ENCODE results near the gene SH2D7.

Gene SH2D7

GRCh38 chr15:78140292-78140691, 47.9 kb downstream of the SH2D7 start:
- Histone ChIP-seq H3K4me3 (ENCODE audit: low read length, poor library complexity, severe bottlenecking) (no peak overlapping the region), H3K9me2 (replicated peaks; ENCODE audit: low read depth, low read length) (no peaks in the 10 kb centered on the region), H3K79me2 (ENCODE audit: insufficient read depth, low read length) (no peaks in the 10 kb centered on the region), H3K4me2 (ENCODE audit: low read depth, low read length, poor library complexity, severe bottlenecking) (no peak overlapping the region), H3K4me1 (ENCODE audit: insufficient read depth, low read length, poor library complexity, severe bottlenecking) (no peaks in the 10 kb centered on the region), H3K27me3 (ENCODE audit: insufficient read depth, low read length, poor library complexity, severe bottlenecking) (no peaks in the 10 kb centered on the region), H3K36me3 (ENCODE audit: insufficient read depth, low read length) (no peaks in the 10 kb centered on the region), H2AFZ (ENCODE audit: low read length) (no peak overlapping the region), H3K9me3 (ENCODE audit: insufficient read depth, low read depth, low read length) (no peaks in the 10 kb centered on the region), H4K20me1 (ENCODE audit: insufficient read depth, low read length, poor library complexity, severe bottlenecking) (no peaks in the 10 kb centered on the region), H3K9ac (ENCODE audit: low read depth, low read length, poor library complexity, severe bottlenecking) (no peak overlapping the region), H3F3A (ENCODE audit: low read depth) (no peaks in the 10 kb centered on the region)
- TF ChIP-seq EZH2phosphoT487 (IDR thresholded peaks at IDR 0.05; ENCODE audit: borderline replicate concordance) (no peak), CTCF (conservative IDR thresholded peaks at IDR 0.05; ENCODE audit: low read length) (no peak)

- TF ChIP-seq CTCF (conservative IDR thresholded peaks at IDR 0.05; ENCODE audit: low read length) (no peak), EZH2phosphoT487 (IDR thresholded peaks at IDR 0.05; ENCODE audit: borderline replicate concordance) (no peak)
- no peaks in the 10 kb centered on the region for H3K9me2 ChIP-seq (replicated peaks; ENCODE audit: low read depth, low read length)
- H3K9me3 ChIP-seq (ENCODE audit: insufficient read depth, low read depth, low read length), result no peaks in the 10 kb centered on the region
- no peaks in the 10 kb centered on the region for H3F3A ChIP-seq (ENCODE audit: low read depth)
- no peaks in the 10 kb centered on the region for H3K79me2 ChIP-seq (ENCODE audit: insufficient read depth, low read length)
- no peaks in the 10 kb centered on the region for H4K20me1 ChIP-seq (ENCODE audit: insufficient read depth, low read length, poor library complexity, severe bottlenecking)
- H3K9ac ChIP-seq (ENCODE audit: low read depth, low read length, poor library complexity, severe bottlenecking), result no peak overlapping the region
- no peak overlapping the region for H2AFZ ChIP-seq (ENCODE audit: low read length)
- H3K27me3 ChIP-seq (ENCODE audit: insufficient read depth, low read length, poor library complexity, severe bottlenecking), result no peaks in the 10 kb centered on the region
- no peak overlapping the region for H3K4me2 ChIP-seq (ENCODE audit: low read depth, low read length, poor library complexity, severe bottlenecking)
- H3K4me1 ChIP-seq (ENCODE audit: insufficient read depth, low read length, poor library complexity, severe bottlenecking), result no peaks in the 10 kb centered on the region
- H3K36me3 ChIP-seq (ENCODE audit: insufficient read depth, low read length), result no peaks in the 10 kb centered on the region
- no peak overlapping the region for H3K4me3 ChIP-seq (ENCODE audit: low read length, poor library complexity, severe bottlenecking)
Observed at GRCh38 chr15:78142332-78142731, 50.0 kb downstream of the SH2D7 start.

DNA sequence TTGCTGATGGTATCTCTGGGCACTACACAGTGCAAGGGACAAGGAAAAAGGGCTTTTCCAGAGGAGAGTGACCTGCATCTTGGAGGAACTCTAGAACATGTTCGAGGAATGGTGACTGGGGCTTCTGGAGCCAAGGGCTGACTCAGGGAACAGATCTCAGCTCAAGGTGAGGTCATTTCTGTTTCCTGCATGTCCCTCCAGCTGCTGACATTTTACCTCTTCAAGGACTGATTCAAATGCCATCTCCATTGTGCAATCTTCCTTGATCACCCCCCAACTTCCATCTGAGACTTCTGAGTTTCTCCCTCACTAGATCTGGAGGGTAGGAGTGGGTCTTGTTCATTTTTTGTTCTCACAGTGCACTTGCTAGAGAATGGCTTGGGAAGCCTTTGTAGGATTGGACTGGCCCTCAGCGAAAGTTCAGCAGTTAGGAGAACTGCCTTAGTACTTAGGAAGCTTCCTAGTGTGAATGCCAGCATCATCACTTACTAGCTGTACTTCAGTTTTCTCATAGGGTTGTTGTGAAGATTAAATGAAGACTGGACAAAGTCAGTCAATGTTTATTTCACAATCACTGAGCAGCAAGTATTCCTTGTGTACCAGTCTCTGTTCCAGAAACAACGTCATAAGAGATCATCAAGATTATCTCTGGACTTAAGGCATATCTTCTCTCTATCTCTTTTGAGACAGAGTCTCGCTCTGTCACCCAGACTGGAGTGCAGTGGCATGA, 54.2 kb downstream of the SH2D7 start:
- Histone ChIP-seq H3K79me2 (ENCODE audit: insufficient read depth, low read length) (peaks cover 31% of the 10 kb centered on the region), H4K20me1 (ENCODE audit: insufficient read depth, low read length, poor library complexity, severe bottlenecking) (peaks cover 22% of the 10 kb centered on the region), H3K36me3 (ENCODE audit: insufficient read depth, low read length) (no peaks in the 10 kb centered on the region), H3F3A (ENCODE audit: low read depth) (no peaks in the 10 kb centered on the region), H3K4me1 (ENCODE audit: insufficient read depth, low read length, poor library complexity, severe bottlenecking) (peaks cover 23% of the 10 kb centered on the region), H2AFZ (ENCODE audit: low read length) (no peak overlapping the region), H3K4me2 (ENCODE audit: low read depth, low read length, poor library complexity, severe bottlenecking) (no peak overlapping the region), H3K4me3 (ENCODE audit: low read length, poor library complexity, severe bottlenecking) (no peak overlapping the region), H3K9me3 (ENCODE audit: insufficient read depth, low read depth, low read length) (no peaks in the 10 kb centered on the region), H3K9ac (ENCODE audit: low read depth, low read length, poor library complexity, severe bottlenecking) (no peak overlapping the region), H3K9me2 (replicated peaks; ENCODE audit: low read depth, low read length) (no peaks in the 10 kb centered on the region), H3K27me3 (ENCODE audit: insufficient read depth, low read length, poor library complexity, severe bottlenecking) (no peaks in the 10 kb centered on the region)
- TF ChIP-seq EZH2phosphoT487 (IDR thresholded peaks at IDR 0.05; ENCODE audit: borderline replicate concordance), result no peak
- no peak for TF ChIP-seq CTCF (conservative IDR thresholded peaks at IDR 0.05; ENCODE audit: low read length)
